Measurements from ENCODE around the gene RNF43.

GRCh38 chr17:58412064-58412703, 5.2 kb downstream of the RNF43 start:
- TF ChIP-seq CTCF (IDR thresholded peaks at IDR 0.05) (no peak), POLR2A (IDR thresholded peaks at IDR 0.05) (no peak), EP300 (IDR thresholded peaks at IDR 0.05; ENCODE audit: low read depth) (no peak), POLR2AphosphoS5 (IDR thresholded peaks at IDR 0.05) (no peak)
